ENCODE results near the gene TPPP.
A peak's percentile ranks its signal among the peaks of the same experiment; 100 is the strongest.

Gene TPPP

GRCh38 chr5:622946-623522 is 70.1 kb downstream of the TPPP start:
- no peak for DNase-seq

GRCh38 chr5:622359-622758 is 70.8 kb downstream of the TPPP start:
- no peak for DNase-seq

GRCh38 chr5:621341-621761 is 71.8 kb downstream of the TPPP start:
- no peak for DNase-seq

- DNase-seq = peak; percentile 18
Observed at GRCh38 chr5:620586-621180, 72.5 kb downstream of the TPPP start.

- DNase-seq = peak; percentile 6
Observed at GRCh38 chr5:620152-620551, 73.0 kb downstream of the TPPP start.

- no peak for DNase-seq
Observed at GRCh38 chr5:619444-619843, 73.7 kb downstream of the TPPP start.

- no peak for DNase-seq
Observed at GRCh38 chr5:618450-618849, 74.7 kb downstream of the TPPP start.

- no peak for DNase-seq
Observed at GRCh38 chr5:617896-618295, 75.3 kb downstream of the TPPP start.

- DNase-seq = no peak
Observed at GRCh38 chr5:616484-617039, 76.6 kb downstream of the TPPP start.

GRCh38 chr5:612498-613424 is 80.4 kb downstream of the TPPP start:
- DNase-seq = peak; percentile 44

- peak; percentile 96 for DNase-seq
Observed at GRCh38 chr5:611731-612486, 81.2 kb downstream of the TPPP start, which contains the start of gene CEP72. Gene CEP72 (plus strand): TSS chr5:612340. CDS start chr5:612362, 22 bp downstream.

- no peak for DNase-seq
Observed at GRCh38 chr5:610744-611730, 82.1 kb downstream of the TPPP start.

GRCh38 chr5:610011-610743 is 83.0 kb downstream of the TPPP start:
- DNase-seq = no peak

Data from stimulated activated CD8-positive, alpha-beta memory T cell treated with anti-CD3 and anti-CD28 coated beads, Interleukin-4, amount 100 ng/mL, for 48 hours (primary cell).